Right lobe of liver (tissue), 4 donors: ENCODE measurements around the gene CFAP119.

Experiments
- POLR2A ChIP-seq: fragments of 450-650 bp; IDR thresholded peaks from one replicate; pipeline ENCODE4 v1.6.1; 2017; ENCODE audit warnings: antibody characterized with exemption, mild to moderate bottlenecking
- TF ChIP-seq, protein P1 (sequence below), 4 donors: fragments of 200-600 bp in 3 of 4; fragments of 450-650 bp in 1 of 4; IDR thresholded peaks; one replicate each; pipeline versions ENCODE4 v1.5.1 to v1.8.0; 2016 to 2022; ENCODE audit warnings: antibody characterized with exemption in 4 of 4, mild to moderate bottlenecking in 2 of 4
- donor health status: DM: no; HTN: no; CAD: no.
- donor health status: DM: no; HTN: no; CAD: no.
- donor health status: DM: no; HTN: yes; CAD: no.

DNA sequence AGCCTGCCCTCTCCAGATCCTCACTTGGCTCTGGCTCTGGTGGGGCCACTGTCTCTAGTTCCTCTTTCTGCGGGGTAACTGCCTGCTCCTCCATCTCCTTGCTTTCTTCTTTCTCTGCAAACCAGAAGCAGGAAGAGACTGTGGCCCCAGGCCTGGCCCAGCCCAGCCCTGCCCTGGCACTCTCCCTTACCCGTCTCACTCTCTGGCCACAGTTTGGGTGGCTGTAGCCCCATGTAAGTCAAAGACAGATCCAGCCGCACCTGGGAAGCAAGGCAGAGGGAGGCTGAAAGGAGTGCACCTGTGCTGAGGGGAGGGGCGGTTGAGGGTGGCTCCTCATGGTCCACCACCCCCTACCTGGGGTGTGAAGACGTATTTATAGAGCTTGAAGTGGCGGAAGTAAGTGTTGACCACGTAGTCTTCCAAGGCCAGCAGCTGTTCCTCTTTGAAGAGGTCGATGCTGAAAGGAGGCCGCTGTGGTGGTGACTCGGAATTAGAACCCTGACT, 2.8 kb downstream of the CFAP119 start:
- no peak for TF ChIP-seq POLR2A
- TF ChIP-seq, protein P1, sequence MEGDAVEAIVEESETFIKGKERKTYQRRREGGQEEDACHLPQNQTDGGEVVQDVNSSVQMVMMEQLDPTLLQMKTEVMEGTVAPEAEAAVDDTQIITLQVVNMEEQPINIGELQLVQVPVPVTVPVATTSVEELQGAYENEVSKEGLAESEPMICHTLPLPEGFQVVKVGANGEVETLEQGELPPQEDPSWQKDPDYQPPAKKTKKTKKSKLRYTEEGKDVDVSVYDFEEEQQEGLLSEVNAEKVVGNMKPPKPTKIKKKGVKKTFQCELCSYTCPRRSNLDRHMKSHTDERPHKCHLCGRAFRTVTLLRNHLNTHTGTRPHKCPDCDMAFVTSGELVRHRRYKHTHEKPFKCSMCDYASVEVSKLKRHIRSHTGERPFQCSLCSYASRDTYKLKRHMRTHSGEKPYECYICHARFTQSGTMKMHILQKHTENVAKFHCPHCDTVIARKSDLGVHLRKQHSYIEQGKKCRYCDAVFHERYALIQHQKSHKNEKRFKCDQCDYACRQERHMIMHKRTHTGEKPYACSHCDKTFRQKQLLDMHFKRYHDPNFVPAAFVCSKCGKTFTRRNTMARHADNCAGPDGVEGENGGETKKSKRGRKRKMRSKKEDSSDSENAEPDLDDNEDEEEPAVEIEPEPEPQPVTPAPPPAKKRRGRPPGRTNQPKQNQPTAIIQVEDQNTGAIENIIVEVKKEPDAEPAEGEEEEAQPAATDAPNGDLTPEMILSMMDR (IDR thresholded peaks at IDR 0.05), result no peak
